Suprapubic skin (tissue), 4 donors: ENCODE results near the gene RPTOR.

Experiments used
- CTCF ChIP-seq, 2 donors: fragments of 200-600 bp in 1 of 2; fragments of 450-650 bp in 1 of 2; sonication (generic) in 1 of 2; IDR thresholded peaks; one replicate each; pipeline ENCODE4 v1.5.1; 2016 to 2019; ENCODE audit warnings: antibody characterized with exemption in 2 of 2, mild to moderate bottlenecking in 1 of 2, moderate library complexity in 1 of 2
- EP300 ChIP-seq: sonication (generic); formaldehyde crosslinking; IDR thresholded peaks from one replicate; pipeline ENCODE4 v1.6.1; 2017; ENCODE audit warnings: antibody characterized with exemption
- POLR2A ChIP-seq, 2 donors: fragments of 450-650 bp; IDR thresholded peaks; one replicate each; pipeline ENCODE4 v1.6.1; 2017; ENCODE audit warnings: antibody characterized with exemption in 2 of 2, mild to moderate bottlenecking in 2 of 2, moderate library complexity in 2 of 2
- POLR2AphosphoS5 ChIP-seq, 3 donors: sonication (generic); formaldehyde crosslinking; IDR thresholded peaks; one replicate each; pipeline ENCODE4 v1.6.1; 2017; ENCODE audit warnings: antibody characterized with exemption in 3 of 3

GRCh38 chr17:80497726-80498241 lies 46.9 kb upstream of the RPTOR start:
- TF ChIP-seq CTCF (IDR thresholded peaks at IDR 0.05) (no peak), EP300 (no peak), POLR2A (IDR thresholded peaks at IDR 0.05) (no peak), POLR2AphosphoS5 (IDR thresholded peaks at IDR 0.05) (no peak)
